ENCODE results near the gene CEBPA.
A peak's percentile ranks its signal among the peaks of the same experiment; 100 is the strongest.

The CEBPA gene

DNA sequence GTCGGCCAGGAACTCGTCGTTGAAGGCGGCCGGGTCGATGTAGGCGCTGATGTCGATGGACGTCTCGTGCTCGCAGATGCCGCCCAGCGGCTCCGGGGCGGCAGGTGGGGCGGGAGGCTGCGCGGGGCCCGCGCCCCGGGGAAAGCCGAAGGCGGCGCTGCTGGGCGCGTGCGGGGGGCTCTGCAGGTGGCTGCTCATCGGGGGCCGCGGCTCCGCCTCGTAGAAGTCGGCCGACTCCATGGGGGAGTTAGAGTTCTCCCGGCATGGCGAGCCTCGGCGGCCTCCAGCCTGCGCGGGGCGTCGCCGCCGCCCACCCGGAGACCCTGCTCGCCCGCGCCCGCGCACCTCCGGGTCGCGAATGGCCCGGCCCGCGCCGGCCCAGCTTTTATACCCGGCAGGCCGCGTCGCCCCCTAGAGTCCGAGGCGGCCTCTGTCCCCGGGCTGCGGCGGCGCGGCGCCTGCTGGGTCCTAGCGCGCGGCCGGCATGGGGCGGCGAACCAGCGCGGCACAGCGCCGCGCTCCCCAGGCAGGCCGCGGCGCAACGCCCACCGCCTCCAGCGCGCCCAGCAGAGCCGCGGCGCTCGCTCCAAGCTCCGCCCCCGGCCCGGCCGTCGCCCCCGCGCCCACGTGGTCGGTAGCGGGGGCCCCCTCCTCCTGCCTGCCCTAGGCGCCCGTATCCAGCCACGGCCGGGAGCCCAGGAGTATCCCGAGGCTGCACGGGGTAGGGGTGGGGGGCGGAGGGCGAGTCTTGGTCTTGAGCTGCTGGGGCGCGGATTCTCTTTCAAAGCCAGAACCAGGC is at the start of gene CEBPA:
TSS of gene CEBPA (minus strand) at position 360 of the 799 bp plus-strand sequence. CDS start at position 240, 120 bp downstream.
- DNase-seq (ENCODE audit: low read depth) = no peak
- in situ Hi-C loops (cut with HindIII; ENCODE audit: low sequenced_read_pairs) = no loop called here
- peak within 1 kb of the TSS; percentile 51 for H3K4me3 ChIP-seq (ENCODE audit: low read depth, low read length)
- TF ChIP-seq, protein P1, sequence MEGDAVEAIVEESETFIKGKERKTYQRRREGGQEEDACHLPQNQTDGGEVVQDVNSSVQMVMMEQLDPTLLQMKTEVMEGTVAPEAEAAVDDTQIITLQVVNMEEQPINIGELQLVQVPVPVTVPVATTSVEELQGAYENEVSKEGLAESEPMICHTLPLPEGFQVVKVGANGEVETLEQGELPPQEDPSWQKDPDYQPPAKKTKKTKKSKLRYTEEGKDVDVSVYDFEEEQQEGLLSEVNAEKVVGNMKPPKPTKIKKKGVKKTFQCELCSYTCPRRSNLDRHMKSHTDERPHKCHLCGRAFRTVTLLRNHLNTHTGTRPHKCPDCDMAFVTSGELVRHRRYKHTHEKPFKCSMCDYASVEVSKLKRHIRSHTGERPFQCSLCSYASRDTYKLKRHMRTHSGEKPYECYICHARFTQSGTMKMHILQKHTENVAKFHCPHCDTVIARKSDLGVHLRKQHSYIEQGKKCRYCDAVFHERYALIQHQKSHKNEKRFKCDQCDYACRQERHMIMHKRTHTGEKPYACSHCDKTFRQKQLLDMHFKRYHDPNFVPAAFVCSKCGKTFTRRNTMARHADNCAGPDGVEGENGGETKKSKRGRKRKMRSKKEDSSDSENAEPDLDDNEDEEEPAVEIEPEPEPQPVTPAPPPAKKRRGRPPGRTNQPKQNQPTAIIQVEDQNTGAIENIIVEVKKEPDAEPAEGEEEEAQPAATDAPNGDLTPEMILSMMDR (IDR thresholded peaks at IDR 0.05; ENCODE audit: low read depth, low read length, missing control alignments) = peak; percentile 26

DNA sequence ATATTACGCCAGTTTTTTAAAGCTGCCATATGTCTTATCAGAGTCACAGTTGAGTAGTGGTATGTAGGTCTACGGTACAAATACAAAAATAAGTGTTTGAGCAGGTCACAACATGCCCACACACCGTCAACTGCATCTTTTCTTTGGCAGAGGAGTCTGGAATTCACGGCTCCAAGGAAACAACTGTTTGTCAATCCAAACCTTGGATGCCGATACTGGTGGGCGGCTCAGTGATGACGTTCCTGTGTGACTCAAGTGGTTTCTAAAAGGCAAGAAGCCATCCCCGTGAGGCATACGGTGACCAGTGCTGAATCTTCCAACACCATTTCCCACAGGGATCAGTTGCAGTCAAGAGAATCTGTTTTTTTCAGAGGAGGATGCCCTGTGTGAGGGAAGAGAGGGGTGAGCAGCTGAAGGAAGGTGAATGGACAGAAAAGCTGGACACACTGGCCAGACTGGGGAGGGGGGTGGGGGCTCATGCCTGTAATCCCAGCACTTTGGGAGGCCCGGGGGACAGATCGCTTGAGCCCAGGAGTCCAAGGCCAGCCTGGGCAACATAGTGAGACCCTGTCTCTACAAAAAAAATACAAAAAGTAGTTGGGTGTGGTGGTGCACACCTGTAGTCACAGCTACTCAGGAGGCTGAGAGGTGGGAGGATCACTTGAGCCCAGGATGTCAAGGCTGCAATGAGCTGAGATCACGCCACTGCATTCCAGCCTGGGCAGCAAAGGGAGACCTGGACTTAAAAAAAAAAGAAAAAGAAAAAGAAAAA is 48.4 kb upstream of the CEBPA start:
- in situ Hi-C loops (cut with HindIII; ENCODE audit: low sequenced_read_pairs) = no loop called here
- TF ChIP-seq, protein P1 (IDR thresholded peaks at IDR 0.05; ENCODE audit: low read depth, low read length, missing control alignments) = no peak
- peak; percentile 23 for DNase-seq (ENCODE audit: low read depth)
- H3K4me3 ChIP-seq (ENCODE audit: low read depth, low read length) = no peak overlapping the region

DNA sequence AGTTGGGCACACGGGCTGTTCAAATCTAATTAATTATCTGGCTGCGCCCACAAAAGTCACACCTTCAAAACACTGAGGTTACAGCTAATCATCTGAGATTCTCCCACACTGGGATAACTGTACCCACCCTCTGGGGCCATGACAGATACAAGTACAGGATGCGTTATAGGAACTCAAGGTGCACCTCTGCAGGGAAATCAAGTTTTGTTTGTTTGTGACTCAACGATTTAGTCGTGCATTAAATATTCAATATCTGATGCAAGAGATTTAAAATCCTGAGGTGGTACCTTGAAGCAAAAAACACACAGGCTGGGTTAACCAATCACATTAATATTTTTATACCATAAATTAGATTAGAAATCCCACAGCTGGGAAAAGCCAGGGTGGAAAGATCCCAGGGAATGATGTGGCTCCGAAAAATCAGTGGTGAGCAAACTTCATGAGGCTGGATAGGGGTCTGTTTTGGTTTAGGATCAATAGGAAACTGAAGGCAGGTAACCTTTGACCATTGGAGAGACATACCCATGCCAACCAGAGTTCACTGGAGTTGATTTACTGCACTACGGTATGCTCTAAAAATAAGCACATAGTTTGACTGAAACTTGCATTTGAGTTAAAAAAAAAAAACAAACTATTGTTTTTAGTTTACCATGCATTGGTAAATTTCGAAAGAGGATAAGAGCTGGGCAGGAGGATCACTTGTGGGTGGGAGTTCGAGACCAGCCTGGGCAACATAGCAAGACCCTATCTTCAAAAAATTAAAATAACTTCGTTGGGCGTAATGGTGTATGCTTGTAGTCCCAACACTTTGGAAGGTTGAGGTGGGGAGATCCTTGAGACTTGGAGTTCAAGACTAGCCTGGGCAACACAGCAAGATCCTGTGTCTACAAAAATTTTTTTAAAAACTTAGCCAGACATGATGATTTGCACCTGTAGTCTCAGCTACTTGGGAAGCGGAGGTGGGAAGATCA is 47.3 kb upstream of the CEBPA start:
- DNase-seq (ENCODE audit: low read depth) = no peak
- TF ChIP-seq, protein P1 (IDR thresholded peaks at IDR 0.05; ENCODE audit: low read depth, low read length, missing control alignments) = no peak
- in situ Hi-C loops (cut with HindIII; ENCODE audit: low sequenced_read_pairs) = no loop called here
- no peak overlapping the region for H3K4me3 ChIP-seq (ENCODE audit: low read depth, low read length)

DNA sequence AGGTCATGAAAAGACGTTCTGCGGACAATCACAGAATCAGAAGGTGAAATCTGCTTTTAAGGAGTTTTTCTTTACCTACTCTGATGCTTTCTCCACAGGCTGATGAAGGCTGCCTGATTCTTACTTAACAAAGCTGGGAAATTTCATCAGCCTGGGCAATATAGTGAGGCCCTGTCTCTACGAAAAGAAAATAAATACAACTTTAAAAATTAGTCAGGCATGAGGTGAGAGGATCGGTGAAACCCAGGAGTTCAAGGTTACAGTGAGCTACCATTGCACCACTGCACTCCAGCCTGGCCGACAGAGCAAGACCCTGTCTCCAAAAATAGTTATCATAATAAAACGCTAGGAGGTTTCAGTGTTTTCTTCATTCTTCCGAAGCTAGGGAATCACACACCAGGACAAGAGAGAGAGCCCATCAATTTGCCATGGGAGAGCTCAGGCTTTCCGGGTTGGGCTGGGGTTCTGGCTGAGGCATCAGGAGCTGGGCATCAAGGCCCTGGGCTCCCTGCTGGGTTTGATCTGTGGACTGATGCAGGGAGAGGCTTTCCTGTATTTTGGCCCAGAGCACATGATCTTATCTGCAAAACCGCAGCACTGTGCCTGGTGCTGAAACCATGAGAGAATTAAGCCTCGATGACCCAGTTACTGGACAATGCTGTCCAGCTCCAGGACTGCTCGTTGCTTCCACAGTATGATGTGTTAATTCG is 46.1 kb upstream of the CEBPA start:
- in situ Hi-C loops (cut with HindIII; ENCODE audit: low sequenced_read_pairs) = no loop called here
- TF ChIP-seq, protein P1 (IDR thresholded peaks at IDR 0.05; ENCODE audit: low read depth, low read length, missing control alignments) = no peak
- no peak overlapping the region for H3K4me3 ChIP-seq (ENCODE audit: low read depth, low read length)
- DNase-seq (ENCODE audit: low read depth) = no peak

DNA sequence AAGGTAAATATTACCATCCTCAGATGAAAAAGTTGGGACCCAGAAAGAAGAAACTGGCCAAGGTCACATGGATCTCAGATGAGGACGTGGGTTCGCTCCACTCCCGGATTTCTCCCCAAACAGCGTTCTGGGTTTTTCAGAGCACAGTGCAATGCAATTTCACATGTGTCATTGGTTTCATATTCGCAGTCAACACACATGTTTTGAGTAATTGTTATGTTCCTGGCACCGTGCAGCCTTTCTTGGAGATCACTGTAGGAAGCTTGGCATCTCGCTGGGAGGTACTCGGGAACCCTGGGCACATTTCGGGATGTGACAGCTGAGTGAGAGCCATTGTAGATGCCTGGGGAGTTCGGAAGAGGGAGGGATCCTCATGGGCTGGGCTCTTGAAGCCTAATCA is 45.0 kb upstream of the CEBPA start:
- no peak overlapping the region for H3K4me3 ChIP-seq (ENCODE audit: low read depth, low read length)
- TF ChIP-seq, protein P1 (IDR thresholded peaks at IDR 0.05; ENCODE audit: low read depth, low read length, missing control alignments) = no peak
- in situ Hi-C loops (cut with HindIII; ENCODE audit: low sequenced_read_pairs) = no loop called here
- DNase-seq (ENCODE audit: low read depth) = no peak

Data from astrocyte of the cerebellum (primary cell).